ENCODE data around the gene NCKAP5.

The NCKAP5 gene

DNA sequence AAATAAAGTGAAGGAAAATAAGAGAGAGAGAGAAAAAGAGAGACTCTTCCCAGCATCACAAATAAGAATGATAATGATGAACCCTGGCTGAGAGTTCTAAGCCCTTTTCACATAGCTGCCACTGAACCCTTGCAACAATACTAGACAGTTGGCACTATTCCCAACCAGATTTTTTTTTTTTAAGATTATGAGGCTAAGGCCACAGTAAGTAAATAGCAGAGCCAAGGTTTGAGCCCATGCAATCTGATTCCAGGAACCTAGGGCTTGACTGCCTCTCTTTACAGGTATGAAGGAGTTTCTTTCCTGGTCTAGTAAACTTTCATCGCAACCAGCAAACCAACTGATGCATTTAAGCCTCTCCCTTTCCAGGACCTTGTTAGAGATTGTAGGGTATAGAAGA is 424.6 kb downstream of the NCKAP5 start:
- H3K9me3 ChIP-seq (replicated peaks in 1 of 2; ENCODE audit: control insufficient read depth in 2 of 2, insufficient read depth in 1 of 2, low read depth in 1 of 2, low read length in 2 of 2) = no peaks in the 10 kb centered on the region
- H2BK5ac ChIP-seq (ENCODE audit: low read length) = no peak overlapping the region
- H2BK12ac ChIP-seq (ENCODE audit: low read length) = no peak overlapping the region
- no peak overlapping the region for H3K4me3 ChIP-seq (ENCODE audit: low read length in 2 of 2)
- H3K4ac ChIP-seq (ENCODE audit: low read length) = no peak overlapping the region
- no peak for DNase-seq (ENCODE audit: low spot score)
- H3K9ac ChIP-seq (ENCODE audit: low read depth, low read length, poor library complexity) = no peak overlapping the region
- H4K91ac ChIP-seq (ENCODE audit: low read depth, low read length, poor library complexity) = no peak overlapping the region
- H4K8ac ChIP-seq (ENCODE audit: low read depth, low read length) = no peak overlapping the region
- no CpG with 5 or more reads among the region's 1 CpG for WGBS, 2 donors (ENCODE audit: extremely low coverage in 2 of 2, insufficient read length in 2 of 2, insufficient replicate concordance in 1 of 2)
- no peak overlapping the region for H2BK120ac ChIP-seq (ENCODE audit: low read depth, low read length)
- no peak overlapping the region for H2AFZ ChIP-seq (ENCODE audit: low read length)
- no peak overlapping the region for H3K14ac ChIP-seq (ENCODE audit: low read length)
- H3K18ac ChIP-seq (ENCODE audit: low read length) = no peak overlapping the region
- peaks cover 0 to 9% of the 10 kb centered on the region in 2 donors for H3K36me3 ChIP-seq (replicated peaks in 1 of 2; ENCODE audit: control insufficient read depth in 2 of 2, insufficient read depth in 2 of 2, low read length in 2 of 2)
- H3K23ac ChIP-seq (ENCODE audit: low read depth, low read length, poor library complexity) = no peak overlapping the region
- H3K27me3 ChIP-seq (ENCODE audit: control insufficient read depth in 3 of 3, insufficient read depth in 3 of 3, low read depth in 1 of 3, low read length in 3 of 3) = no peaks in the 10 kb centered on the region
- H3K4me2 ChIP-seq (ENCODE audit: insufficient read depth, low read length, poor library complexity, severe bottlenecking) = no peak overlapping the region
- H2BK15ac ChIP-seq (ENCODE audit: low read length) = no peak overlapping the region
- no peak overlapping the region for H3K27ac ChIP-seq (replicated peaks; ENCODE audit: low read length)
- H3K79me1 ChIP-seq (ENCODE audit: low read depth, low read length) = no peaks in the 10 kb centered on the region
- no peak overlapping the region for H2AK5ac ChIP-seq (ENCODE audit: low read depth, low read length)
- peaks cover 2 to 14% of the 10 kb centered on the region in 2 donors for H3K4me1 ChIP-seq (ENCODE audit: control insufficient read depth in 2 of 2, insufficient read depth in 1 of 2, low read depth in 1 of 2, low read length in 2 of 2)

GRCh38 chr2:133142087-133142486 is 426.2 kb downstream of the NCKAP5 start:
- H3K4ac ChIP-seq (ENCODE audit: low read length) = no peak overlapping the region
- H2AK5ac ChIP-seq (ENCODE audit: low read depth, low read length) = no peak overlapping the region
- no peak overlapping the region for H2BK15ac ChIP-seq (ENCODE audit: low read length)
- no peak overlapping the region for H3K14ac ChIP-seq (ENCODE audit: low read length)
- H3K9ac ChIP-seq (ENCODE audit: low read depth, low read length, poor library complexity) = no peak overlapping the region
- no peaks in the 10 kb centered on the region for H3K27me3 ChIP-seq (ENCODE audit: control insufficient read depth in 3 of 3, insufficient read depth in 3 of 3, low read depth in 1 of 3, low read length in 3 of 3)
- peaks cover 3 to 14% of the 10 kb centered on the region in 2 donors for H3K4me1 ChIP-seq (ENCODE audit: control insufficient read depth in 2 of 2, insufficient read depth in 1 of 2, low read depth in 1 of 2, low read length in 2 of 2)
- no peak overlapping the region for H3K23ac ChIP-seq (ENCODE audit: low read depth, low read length, poor library complexity)
- H2BK12ac ChIP-seq (ENCODE audit: low read length) = no peak overlapping the region
- peaks cover 0 to 6% of the 10 kb centered on the region in 2 donors for H3K36me3 ChIP-seq (replicated peaks in 1 of 2; ENCODE audit: control insufficient read depth in 2 of 2, insufficient read depth in 2 of 2, low read length in 2 of 2)
- no peaks in the 10 kb centered on the region for H3K79me1 ChIP-seq (ENCODE audit: low read depth, low read length)
- H2AFZ ChIP-seq (ENCODE audit: low read length) = no peak overlapping the region
- H3K4me2 ChIP-seq (ENCODE audit: insufficient read depth, low read length, poor library complexity, severe bottlenecking) = no peak overlapping the region
- no peak overlapping the region for H3K4me3 ChIP-seq (ENCODE audit: low read length in 2 of 2)
- no peak overlapping the region for H4K8ac ChIP-seq (ENCODE audit: low read depth, low read length)
- H2BK120ac ChIP-seq (ENCODE audit: low read depth, low read length) = no peak overlapping the region
- no peak overlapping the region for H3K18ac ChIP-seq (ENCODE audit: low read length)
- no peaks in the 10 kb centered on the region for H3K9me3 ChIP-seq (replicated peaks in 1 of 2; ENCODE audit: control insufficient read depth in 2 of 2, insufficient read depth in 1 of 2, low read depth in 1 of 2, low read length in 2 of 2)
- WGBS, 2 donors (ENCODE audit: extremely low coverage in 2 of 2, insufficient read length in 2 of 2, insufficient replicate concordance in 1 of 2) = no CpG with 5 or more reads among the region's 3 CpGs
- no peak for DNase-seq (ENCODE audit: low spot score)
- no peak overlapping the region for H4K91ac ChIP-seq (ENCODE audit: low read depth, low read length, poor library complexity)
- H2BK5ac ChIP-seq (ENCODE audit: low read length) = no peak overlapping the region
- no peak overlapping the region for H3K27ac ChIP-seq (replicated peaks; ENCODE audit: low read length)

- no peak overlapping the region for H3K18ac ChIP-seq (ENCODE audit: low read length)
- no peak overlapping the region for H3K4me3 ChIP-seq (ENCODE audit: low read length in 2 of 2)
- no peak for DNase-seq (ENCODE audit: low spot score)
- H2AFZ ChIP-seq (ENCODE audit: low read length) = no peak overlapping the region
- no peak overlapping the region for H4K8ac ChIP-seq (ENCODE audit: low read depth, low read length)
- peaks cover 0 to 9% of the 10 kb centered on the region in 2 donors for H3K36me3 ChIP-seq (replicated peaks in 1 of 2; ENCODE audit: control insufficient read depth in 2 of 2, insufficient read depth in 2 of 2, low read length in 2 of 2)
- H3K4me1 ChIP-seq (ENCODE audit: control insufficient read depth in 2 of 2, insufficient read depth in 1 of 2, low read depth in 1 of 2, low read length in 2 of 2) = peaks cover 3 to 14% of the 10 kb centered on the region in 2 donors
- no peak overlapping the region for H3K27ac ChIP-seq (replicated peaks; ENCODE audit: low read length)
- H3K27me3 ChIP-seq (ENCODE audit: control insufficient read depth in 3 of 3, insufficient read depth in 3 of 3, low read depth in 1 of 3, low read length in 3 of 3) = no peaks in the 10 kb centered on the region
- no peak overlapping the region for H3K4me2 ChIP-seq (ENCODE audit: insufficient read depth, low read length, poor library complexity, severe bottlenecking)
- no peak overlapping the region for H2BK12ac ChIP-seq (ENCODE audit: low read length)
- WGBS, 2 donors (ENCODE audit: extremely low coverage in 2 of 2, insufficient read length in 2 of 2, insufficient replicate concordance in 1 of 2) = no CpG with 5 or more reads among the region's 1 CpG
- H3K23ac ChIP-seq (ENCODE audit: low read depth, low read length, poor library complexity) = no peak overlapping the region
- no peak overlapping the region for H2BK15ac ChIP-seq (ENCODE audit: low read length)
- no peak overlapping the region for H4K91ac ChIP-seq (ENCODE audit: low read depth, low read length, poor library complexity)
- H3K9me3 ChIP-seq (replicated peaks in 1 of 2; ENCODE audit: control insufficient read depth in 2 of 2, insufficient read depth in 1 of 2, low read depth in 1 of 2, low read length in 2 of 2) = no peaks in the 10 kb centered on the region
- H3K14ac ChIP-seq (ENCODE audit: low read length) = no peak overlapping the region
- H3K79me1 ChIP-seq (ENCODE audit: low read depth, low read length) = peaks cover 1% of the 10 kb centered on the region
- H2BK120ac ChIP-seq (ENCODE audit: low read depth, low read length) = no peak overlapping the region
- no peak overlapping the region for H2AK5ac ChIP-seq (ENCODE audit: low read depth, low read length)
- no peak overlapping the region for H3K4ac ChIP-seq (ENCODE audit: low read length)
- no peak overlapping the region for H3K9ac ChIP-seq (ENCODE audit: low read depth, low read length, poor library complexity)
- no peak overlapping the region for H2BK5ac ChIP-seq (ENCODE audit: low read length)
These were observed 427.6 kb downstream of the NCKAP5 start for GRCh38 chr2:133140620-133141019.

DNA sequence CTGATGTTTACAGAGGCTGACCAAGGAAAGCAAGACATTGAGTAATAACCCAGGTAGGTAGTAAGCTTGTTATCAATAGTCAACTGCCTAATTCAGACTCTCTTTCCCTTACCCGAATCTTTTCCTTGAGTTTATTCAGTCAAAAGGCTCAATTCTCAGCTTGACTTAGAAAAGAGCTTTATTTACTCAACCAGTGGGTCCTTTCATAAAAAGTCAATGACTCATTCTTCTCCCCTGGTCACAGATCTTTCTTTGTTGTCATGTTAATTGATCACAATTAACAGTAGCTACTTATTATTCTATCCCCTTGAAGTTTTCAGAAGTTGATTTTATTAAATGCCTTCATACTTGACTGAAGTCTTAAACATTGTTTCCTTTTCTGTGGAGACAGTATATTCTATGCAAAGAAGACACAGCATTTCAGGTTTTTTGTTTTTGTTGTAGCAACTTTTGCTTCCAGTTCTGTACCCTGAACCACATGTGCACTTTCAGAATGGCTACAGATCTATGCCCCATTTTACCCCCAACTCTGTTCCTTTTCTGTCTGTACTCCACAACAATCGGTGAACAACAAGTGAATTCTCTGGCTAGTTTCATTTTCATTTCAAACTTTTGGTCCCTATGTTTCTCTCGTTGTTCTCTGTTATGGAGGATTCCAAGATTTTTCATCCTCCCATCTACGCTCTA is 428.3 kb downstream of the NCKAP5 start:
- no peak overlapping the region for H2BK5ac ChIP-seq (ENCODE audit: low read length)

More for the DNA sequence above, 428.3 kb downstream of the NCKAP5 start:
- H3K9me3 ChIP-seq (replicated peaks in 1 of 2; ENCODE audit: control insufficient read depth in 2 of 2, insufficient read depth in 1 of 2, low read depth in 1 of 2, low read length in 2 of 2) = no peaks in the 10 kb centered on the region
- H2AK5ac ChIP-seq (ENCODE audit: low read depth, low read length) = no peak overlapping the region
- no peak overlapping the region for H3K4me3 ChIP-seq (ENCODE audit: low read length in 2 of 2)
- H3K27ac ChIP-seq (replicated peaks; ENCODE audit: low read length) = no peak overlapping the region
- no peak overlapping the region for H3K18ac ChIP-seq (ENCODE audit: low read length)
- no peak overlapping the region for H2AFZ ChIP-seq (ENCODE audit: low read length)
- WGBS, 2 donors (ENCODE audit: extremely low coverage in 2 of 2, insufficient read length in 2 of 2, insufficient replicate concordance in 1 of 2) = no CpG with 5 or more reads among the region's 4 CpGs
- H3K4ac ChIP-seq (ENCODE audit: low read length) = no peak overlapping the region
- no peak overlapping the region for H3K4me2 ChIP-seq (ENCODE audit: insufficient read depth, low read length, poor library complexity, severe bottlenecking)
- peaks cover 0 to 9% of the 10 kb centered on the region in 2 donors for H3K36me3 ChIP-seq (replicated peaks in 1 of 2; ENCODE audit: control insufficient read depth in 2 of 2, insufficient read depth in 2 of 2, low read length in 2 of 2)
- DNase-seq (ENCODE audit: low spot score) = peak; percentile 6
- no peak overlapping the region for H2BK120ac ChIP-seq (ENCODE audit: low read depth, low read length)
- no peak overlapping the region for H3K23ac ChIP-seq (ENCODE audit: low read depth, low read length, poor library complexity)
- no peaks in the 10 kb centered on the region for H3K27me3 ChIP-seq (ENCODE audit: control insufficient read depth in 3 of 3, insufficient read depth in 3 of 3, low read depth in 1 of 3, low read length in 3 of 3)
- H3K79me1 ChIP-seq (ENCODE audit: low read depth, low read length) = peaks cover 1% of the 10 kb centered on the region
- no peak overlapping the region for H2BK15ac ChIP-seq (ENCODE audit: low read length)
- H3K4me1 ChIP-seq (ENCODE audit: control insufficient read depth in 2 of 2, insufficient read depth in 1 of 2, low read depth in 1 of 2, low read length in 2 of 2) = peaks cover 3 to 14% of the 10 kb centered on the region in 2 donors
- no peak overlapping the region for H3K14ac ChIP-seq (ENCODE audit: low read length)
- H4K91ac ChIP-seq (ENCODE audit: low read depth, low read length, poor library complexity) = no peak overlapping the region
- no peak overlapping the region for H3K9ac ChIP-seq (ENCODE audit: low read depth, low read length, poor library complexity)
- H2BK12ac ChIP-seq (ENCODE audit: low read length) = no peak overlapping the region
- H4K8ac ChIP-seq (ENCODE audit: low read depth, low read length) = no peak overlapping the region
